Breast epithelium (tissue), 3 donors: ENCODE data around the gene MEX3D.

Experiments used
- CTCF ChIP-seq, 3 donors: fragments of 450-650 bp; IDR thresholded peaks; one replicate each; pipeline ENCODE4 v1.5.1; 2016 to 2017; ENCODE audit warnings: antibody characterized with exemption in 3 of 3, mild to moderate bottlenecking in 3 of 3, moderate library complexity in 3 of 3
- POLR2A ChIP-seq: fragments of 450-650 bp; IDR thresholded peaks from one replicate; pipeline ENCODE4 v1.6.1; 2016; ENCODE audit warnings: antibody characterized with exemption, mild to moderate bottlenecking, moderate library complexity
- POLR2AphosphoS5 ChIP-seq, 3 donors: sonication (generic); formaldehyde crosslinking; IDR thresholded peaks; one replicate each; pipeline ENCODE4 v1.6.1; 2017; ENCODE audit warnings: antibody characterized with exemption in 3 of 3

- TF ChIP-seq CTCF (IDR thresholded peaks at IDR 0.05) (no peak), POLR2A (no peak), POLR2AphosphoS5 (IDR thresholded peaks at IDR 0.05) (no peak)
Observed at GRCh38 chr19:1512671-1513498, 55.2 kb downstream of the MEX3D start, which contains the start of gene ADAMTSL5.
